Small intestine (tissue), 7 donors: ENCODE results near the gene TLL1. TPM values are rescaled to one million over a fixed set of nuclear protein-coding genes. Genes with fewer than 3 reads are reported as not detected.

Experiments used
- DNase-seq, 2 donors: peaks; one replicate each; pipeline versions ENCODE4 v3.0.0 to v3.0.0-alpha.2; 2013
- FAIRE-seq: peaks from 2 replicates; lab custom pipeline; 2012; peaks lifted over from hg19 to GRCh38; lab: Jason Lieb, UNC
- H3K27ac ChIP-seq, 3 donors: one replicate each; pipeline ENCODE4 v1.5.1; 2013; ENCODE audit warnings: low read length in 2 of 3, mild to moderate bottlenecking in 2 of 3, control low read depth in 1 of 3, inconsistent platforms in 1 of 3, low read depth in 1 of 3, moderate library complexity in 1 of 3
- H3K27me3 ChIP-seq, 3 donors: one replicate each; pipeline ENCODE4 v1.6.1; 2013; ENCODE audit warnings: low read length in 3 of 3, inconsistent platforms in 1 of 3; ENCODE audit not compliant: control insufficient read depth in 3 of 3, insufficient read depth in 3 of 3
- H3K36me3 ChIP-seq, 3 donors: one replicate each; pipeline ENCODE4 v1.6.1; 2013; ENCODE audit warnings: low read length in 3 of 3, inconsistent platforms in 1 of 3, low read depth in 1 of 3, mild to moderate bottlenecking in 1 of 3, moderate library complexity in 1 of 3; ENCODE audit not compliant: control insufficient read depth in 3 of 3, insufficient read depth in 2 of 3
- H3K4me1 ChIP-seq, 3 donors: one replicate each; pipeline ENCODE4 v1.6.1; 2013; ENCODE audit warnings: low read length in 2 of 3, inconsistent platforms in 1 of 3, low read depth in 1 of 3, mild to moderate bottlenecking in 1 of 3, moderate library complexity in 1 of 3; ENCODE audit not compliant: control insufficient read depth in 3 of 3, insufficient read depth in 2 of 3
- H3K4me3 ChIP-seq, 3 donors: one replicate each; pipeline ENCODE4 v1.5.1; 2013; ENCODE audit warnings: low read length in 3 of 3, control low read depth in 1 of 3, inconsistent platforms in 1 of 3, low read depth in 1 of 3, mild to moderate bottlenecking in 1 of 3, moderate library complexity in 1 of 3
- H3K9me3 ChIP-seq, 2 donors: one replicate each; pipeline ENCODE4 v1.6.1; 2013; ENCODE audit warnings: low read depth in 1 of 2, low read length in 1 of 2; ENCODE audit not compliant: control insufficient read depth in 2 of 2, insufficient read depth in 1 of 2
- WGBS, 3 donors: extraction: QIAGEN DNeasy Blood & Tissue Kit; methylation state at CpG; one replicate each; pipeline ENCODE4 v1.1.7; 2013; 5-methylcytosine and 5-hydroxymethylcytosine counted together
- polyA plus RNA-seq, 4 donors: library from polyadenylated mRNA; stranded (reverse) in 3 of 4; unstranded in 1 of 4; fragments of 200-250 nt in 3 of 4; fragments of 120-200 nt in 1 of 4; gene quantifications; one replicate each; pipeline versions ENCODE4 v1.2.1 to v1.2.3, GENCODE V29; 2013
- donor health status: healthy with polysubstance abuse.
- donor health status: control.
- donor health status: control.
- donor health status: Bipolar disorder and iron deficiency.
- donor health status: healthy.

Gene TLL1
- polyA plus RNA-seq, 4 donors, result 1.6 to 3.2 (median 1.9) TPM

- WGBS, 3 donors, result 74 to 91% (median 78%) methylated on average over 1 of the region's 1 CpG
- FAIRE-seq, result no peak
These were observed 119.2 kb downstream of the TLL1 start for GRCh38 chr4:165992283-165992682.

GRCh38 chr4:165994701-165995100 lies 121.7 kb downstream of the TLL1 start:
- Histone ChIP-seq H3K4me1 (no peaks in the 10 kb centered on the region), H3K27me3 (no peaks in the 10 kb centered on the region), H3K36me3 (no peaks in the 10 kb centered on the region), H3K9me3 (no peaks in the 10 kb centered on the region), H3K27ac (no peak overlapping the region), H3K4me3 (no peak overlapping the region)
- FAIRE-seq (no peak), DNase-seq (peak; percentile 50 to 70)
- WGBS, 3 donors, result 6 to 46% (median 42%) methylated on average over 1 of the region's 1 CpG

More at GRCh38 chr4:165992283-165992682, 119.2 kb downstream of the TLL1 start:
- H3K27ac ChIP-seq, result no peak overlapping the region
- no peaks in the 10 kb centered on the region for H3K4me1 ChIP-seq
- H3K9me3 ChIP-seq, result no peaks in the 10 kb centered on the region
- no peaks in the 10 kb centered on the region for H3K36me3 ChIP-seq
- DNase-seq, result no peak
- H3K27me3 ChIP-seq, result no peaks in the 10 kb centered on the region
- no peak overlapping the region for H3K4me3 ChIP-seq

- WGBS, 3 donors, result 82 to 96% (median 84%) methylated on average over 2 of the region's 2 CpGs
- Histone ChIP-seq H3K9me3 (no peaks in the 10 kb centered on the region), H3K36me3 (no peaks in the 10 kb centered on the region), H3K27me3 (no peaks in the 10 kb centered on the region), H3K27ac (no peak overlapping the region), H3K4me3 (no peak overlapping the region), H3K4me1 (no peaks in the 10 kb centered on the region)
- FAIRE-seq (no peak), DNase-seq (no peak)
These were observed 130.8 kb downstream of the TLL1 start for GRCh38 chr4:166003811-166004210.

GRCh38 chr4:166006217-166006616 lies 133.2 kb downstream of the TLL1 start:
- FAIRE-seq, result no peak
- no peak for DNase-seq
- Histone ChIP-seq H3K4me1 (no peaks in the 10 kb centered on the region), H3K27me3 (no peaks in the 10 kb centered on the region), H3K36me3 (no peaks in the 10 kb centered on the region), H3K9me3 (no peaks in the 10 kb centered on the region), H3K4me3 (no peak overlapping the region), H3K27ac (no peak overlapping the region)
- 93 to 96% (median 94%) methylated on average over 2 of the region's 2 CpGs for WGBS, 3 donors

- Histone ChIP-seq H3K9me3 (no peaks in the 10 kb centered on the region), H3K27ac (no peak overlapping the region), H3K4me1 (no peaks in the 10 kb centered on the region), H3K4me3 (no peak overlapping the region), H3K27me3 (no peaks in the 10 kb centered on the region), H3K36me3 (no peaks in the 10 kb centered on the region)
- 71 to 87% (median 77%) methylated on average over 1 of the region's 1 CpG for WGBS, 3 donors
- DNase-seq (no peak), FAIRE-seq (no peak)
These were observed 135.5 kb downstream of the TLL1 start for GRCh38 chr4:166008510-166008909.

GRCh38 chr4:166012129-166013030 lies 139.3 kb downstream of the TLL1 start:
- Histone ChIP-seq H3K36me3 (no peaks in the 10 kb centered on the region), H3K27ac (peak overlapping the region in 1 of 3 donors; percentile 41), H3K9me3 (no peaks in the 10 kb centered on the region), H3K4me1 (peaks cover 0 to 2% (median 0%) of the 10 kb centered on the region in 3 donors), H3K4me3 (no peak overlapping the region), H3K27me3 (no peaks in the 10 kb centered on the region)
- DNase-seq, result peak; percentile 8 to 37
- 64 to 81% (median 75%) methylated on average over 2 of the region's 2 CpGs for WGBS, 3 donors
- FAIRE-seq, result no peak

- no peaks in the 10 kb centered on the region for H3K36me3 ChIP-seq
- peak; percentile 76 for FAIRE-seq
- 29 to 65% (median 35%) methylated on average over 6 of the region's 6 CpGs for WGBS, 3 donors
- no peaks in the 10 kb centered on the region for H3K9me3 ChIP-seq
- H3K27me3 ChIP-seq, result no peaks in the 10 kb centered on the region
- peak; percentile 92 to 99 for DNase-seq
- peak overlapping the region in 2 of 3 donors; percentile 48 to 62 for H3K27ac ChIP-seq
- H3K4me3 ChIP-seq, result no peak overlapping the region
- peaks cover 0 to 9% (median 0%) of the 10 kb centered on the region in 3 donors for H3K4me1 ChIP-seq
These were observed 141.4 kb downstream of the TLL1 start for GRCh38 chr4:166014411-166014810.

- Histone ChIP-seq H3K4me3 (no peak overlapping the region), H3K4me1 (peaks cover 0 to 15% (median 2%) of the 10 kb centered on the region in 3 donors), H3K27ac (peak overlapping the region in 1 of 3 donors; percentile 12), H3K36me3 (no peaks in the 10 kb centered on the region), H3K9me3 (no peaks in the 10 kb centered on the region), H3K27me3 (no peaks in the 10 kb centered on the region)
- FAIRE-seq (no peak), DNase-seq (peak; percentile 6 to 27)
- 43 to 57% (median 54%) methylated on average over 1 of the region's 1 CpG for WGBS, 3 donors
These were observed 144.8 kb downstream of the TLL1 start for GRCh38 chr4:166017804-166018203.
